ENCODE data around the gene LRRC51. TPM values are rescaled to one million over a fixed set of nuclear protein-coding genes. Genes with fewer than 3 reads are reported as not detected.

Gene LRRC51
- total RNA-seq, 1 donor from 2014 or later, result 2.4 TPM

DNA sequence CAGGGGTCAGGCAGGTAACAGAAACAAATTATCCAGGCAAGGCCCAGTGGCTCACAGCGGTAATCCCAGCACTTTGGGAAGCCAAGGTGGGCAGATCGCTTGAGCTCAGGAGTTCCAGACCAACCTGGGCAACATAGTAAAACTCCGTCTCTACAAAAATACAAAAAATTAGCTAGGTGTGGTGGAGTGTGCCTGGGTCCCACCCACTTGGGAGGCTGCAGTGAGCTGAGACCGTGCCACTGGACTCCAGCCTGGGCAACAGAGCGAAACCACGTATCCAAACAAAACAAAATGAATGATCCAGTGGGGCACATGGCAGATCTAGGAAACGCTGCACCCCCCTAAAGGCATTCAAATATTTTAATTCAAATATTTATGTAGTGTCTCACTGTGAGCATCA is 10.2 kb upstream of the LRRC51 start:
- no peak for DNase-seq

DNA sequence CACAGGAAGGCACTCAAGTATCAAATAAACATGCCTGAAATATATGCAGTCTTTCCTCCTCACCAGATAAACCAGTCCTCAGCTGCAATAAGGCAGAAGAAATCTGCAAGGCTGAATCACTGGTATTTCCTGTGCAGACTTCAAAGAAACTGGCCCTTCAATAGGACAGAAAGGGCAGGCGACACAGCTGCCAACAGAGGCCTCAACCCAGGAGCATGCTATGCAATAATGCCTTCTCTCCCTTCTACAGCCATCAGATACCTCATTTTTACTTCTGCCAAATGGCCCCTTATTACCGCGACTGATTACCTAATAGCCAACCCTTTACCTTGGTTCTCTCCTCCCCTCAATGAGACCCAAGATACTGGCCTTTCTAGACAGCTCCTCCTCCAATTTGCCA is 8.3 kb upstream of the LRRC51 start:
- no peak for DNase-seq

DNA sequence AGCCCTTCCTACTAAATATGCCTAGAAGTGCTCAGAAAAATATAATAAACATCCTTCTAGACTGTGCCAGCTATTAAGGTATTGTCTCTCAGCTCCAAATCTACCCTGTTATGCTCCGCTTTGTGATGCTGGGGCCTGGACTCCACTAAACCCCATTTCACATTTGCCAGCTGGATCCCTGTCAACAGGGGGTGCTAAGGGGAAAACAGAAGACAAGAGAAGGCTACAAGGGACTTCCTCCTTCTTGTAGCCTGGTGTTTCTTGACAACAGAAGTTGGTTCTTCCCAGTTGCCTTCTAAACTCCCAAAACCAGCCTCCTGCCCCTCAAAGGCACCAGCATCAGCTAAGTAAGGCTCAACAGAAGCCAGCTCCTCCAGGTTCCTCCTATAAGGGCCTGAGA is 5.5 kb upstream of the LRRC51 start:
- DNase-seq, result no peak

- no peak for DNase-seq
Measured at GRCh38 chr11:72075756-72076155, 4.9 kb upstream of the LRRC51 start.

- no peak for DNase-seq
Measured at GRCh38 chr11:72078477-72078876, 2.2 kb upstream of the LRRC51 start.

DNA sequence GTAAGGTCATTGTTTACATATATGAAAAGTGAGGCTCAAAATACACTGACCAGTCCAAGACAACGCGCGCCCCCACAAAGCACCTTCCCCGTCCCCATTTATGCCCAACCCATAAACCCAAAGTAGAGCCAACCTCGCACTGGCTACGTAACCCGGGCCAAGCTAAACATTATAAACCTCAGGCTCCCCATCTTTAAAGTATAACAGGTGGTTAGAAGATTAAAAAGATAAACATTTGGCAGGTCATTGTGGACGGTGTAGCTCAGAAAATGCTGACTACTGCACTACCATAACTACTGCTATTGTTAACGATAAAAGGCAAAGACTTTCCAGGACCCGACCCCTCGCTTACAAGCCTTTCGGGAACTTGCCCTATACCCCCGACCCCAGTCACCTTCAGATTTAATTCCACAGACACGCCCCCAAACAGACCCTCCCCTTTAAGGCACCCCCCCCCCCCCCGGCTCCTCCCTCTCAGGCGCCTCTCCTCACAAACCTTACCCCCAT is 778 bp upstream of the LRRC51 start:
- DNase-seq, result peak; percentile 30

DNA sequence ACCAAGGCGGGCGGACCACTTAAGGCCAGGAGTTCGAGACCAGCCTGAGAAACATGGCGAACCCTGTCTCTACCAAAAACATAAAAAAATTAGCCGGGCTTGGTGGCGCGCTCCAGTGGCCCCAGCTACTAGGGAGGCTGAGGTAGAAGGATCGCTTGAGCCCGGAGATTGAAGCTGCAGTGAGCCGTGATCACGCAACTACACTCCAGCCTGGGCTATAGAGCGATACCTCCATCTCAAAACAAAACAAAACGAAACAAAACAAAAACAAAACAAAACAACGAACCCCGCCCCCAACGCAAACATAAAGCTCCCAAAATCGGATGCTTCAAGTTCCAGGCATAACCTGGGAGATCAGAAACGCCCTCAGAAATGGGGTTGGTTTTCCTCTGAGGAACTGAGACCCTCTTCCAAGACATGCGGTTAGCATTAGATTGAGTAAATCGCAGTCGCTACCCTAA is 564 bp downstream of the LRRC51 start:
- DNase-seq, result no peak

- DNase-seq, result no peak
Measured at GRCh38 chr11:72081821-72082453, 1.3 kb downstream of the LRRC51 start.

GRCh38 chr11:72083414-72083813 is 2.8 kb downstream of the LRRC51 start:
- no peak for DNase-seq

DNA sequence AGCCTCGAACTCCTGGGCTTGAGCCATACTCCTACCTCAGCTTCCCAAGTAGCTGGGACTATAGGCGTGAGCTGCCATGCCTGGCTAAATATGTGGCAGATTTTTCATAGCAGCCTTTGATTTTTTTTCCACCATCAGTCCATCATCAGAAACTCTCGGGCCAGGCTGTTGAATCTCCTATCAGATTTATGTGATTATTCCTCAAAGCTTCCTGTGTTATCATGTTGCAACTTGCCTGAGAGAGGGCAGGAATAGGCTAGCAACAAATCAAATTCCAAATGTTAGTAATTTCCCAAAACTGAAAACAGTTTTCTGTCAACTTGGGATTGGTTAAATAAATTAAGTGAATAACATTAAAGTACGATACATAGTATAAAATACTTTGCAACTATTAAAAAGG is 3.4 kb downstream of the LRRC51 start:
- no peak for DNase-seq

DNA sequence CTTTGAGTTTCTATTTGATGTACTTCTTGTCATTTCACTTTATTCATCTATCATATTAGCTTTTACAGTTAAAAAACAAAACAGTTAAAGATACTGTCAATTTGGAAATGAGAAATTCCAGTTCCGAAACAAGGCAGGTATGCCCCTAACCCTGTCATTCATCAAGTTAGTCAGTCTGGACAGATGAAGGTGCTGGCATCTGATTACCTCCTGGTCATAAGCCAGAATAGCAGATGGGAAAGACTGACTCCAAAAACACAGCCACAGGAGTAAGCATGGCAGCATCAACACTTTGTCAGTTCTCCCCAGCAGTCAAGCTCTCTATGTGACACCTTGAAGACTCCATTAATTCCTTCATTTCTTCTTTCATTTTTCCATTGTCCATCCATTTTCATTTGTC is 4.3 kb downstream of the LRRC51 start:
- DNase-seq, result no peak

DNA sequence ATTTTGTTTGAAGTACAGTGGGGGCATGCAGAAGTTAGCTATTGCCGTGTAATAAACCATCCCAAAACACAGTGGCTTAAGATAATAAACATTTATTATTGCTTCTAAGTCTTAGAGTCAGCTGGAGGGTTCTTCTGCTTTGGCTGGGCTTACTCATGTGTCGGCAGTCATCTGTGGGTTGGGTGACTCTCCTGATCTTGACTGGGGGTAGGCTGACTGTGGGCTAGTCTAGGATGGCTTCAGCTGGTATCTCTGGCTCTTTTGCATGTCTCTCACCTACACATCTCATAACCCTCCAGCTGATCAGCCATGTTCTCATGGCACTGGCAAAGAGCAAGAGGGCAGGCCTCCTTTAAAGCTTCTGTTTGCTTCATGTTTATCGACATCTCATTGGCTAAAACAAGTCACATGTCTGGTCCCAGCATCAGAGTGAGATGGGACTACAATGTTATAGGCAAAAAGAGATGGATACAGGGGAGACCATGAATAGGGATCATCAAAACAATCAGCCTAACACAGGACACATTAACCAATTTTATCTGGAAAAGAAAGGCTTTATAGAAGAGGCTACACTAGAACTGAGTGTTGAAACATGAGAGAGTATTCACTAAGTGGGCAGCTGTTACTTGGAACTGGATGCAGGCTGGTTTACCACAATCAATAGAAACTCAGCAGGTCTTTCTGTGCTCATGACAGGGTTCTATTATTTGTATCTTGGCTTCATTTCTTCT is 5.1 kb downstream of the LRRC51 start:
- DNase-seq, result no peak

GRCh38 chr11:72088076-72088808 is 7.6 kb downstream of the LRRC51 start:
- no peak for DNase-seq

DNA sequence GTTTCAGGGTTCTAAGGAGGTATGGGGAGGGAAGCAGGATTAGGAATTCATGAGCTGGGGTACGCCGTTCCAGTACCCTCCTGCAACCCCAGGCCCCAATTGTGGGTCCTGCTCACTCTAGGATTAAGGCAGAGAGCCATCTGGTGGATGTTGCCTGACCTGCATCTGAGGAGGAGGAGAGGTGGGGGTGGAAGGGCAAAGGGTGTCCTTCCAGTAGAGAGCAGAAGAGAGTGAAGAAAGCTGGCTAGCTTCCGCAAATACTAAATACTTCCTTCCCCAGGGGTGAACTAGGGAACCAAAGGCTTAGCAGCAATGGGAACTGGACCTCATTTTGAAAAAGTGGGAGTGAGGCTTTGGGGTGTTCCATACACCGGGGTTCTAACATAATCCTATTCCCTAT is 10.6 kb downstream of the LRRC51 start:
- peak; percentile 33 for DNase-seq

- no peak for DNase-seq
Measured at GRCh38 chr11:72098741-72099140, 18.1 kb downstream of the LRRC51 start.

DNA sequence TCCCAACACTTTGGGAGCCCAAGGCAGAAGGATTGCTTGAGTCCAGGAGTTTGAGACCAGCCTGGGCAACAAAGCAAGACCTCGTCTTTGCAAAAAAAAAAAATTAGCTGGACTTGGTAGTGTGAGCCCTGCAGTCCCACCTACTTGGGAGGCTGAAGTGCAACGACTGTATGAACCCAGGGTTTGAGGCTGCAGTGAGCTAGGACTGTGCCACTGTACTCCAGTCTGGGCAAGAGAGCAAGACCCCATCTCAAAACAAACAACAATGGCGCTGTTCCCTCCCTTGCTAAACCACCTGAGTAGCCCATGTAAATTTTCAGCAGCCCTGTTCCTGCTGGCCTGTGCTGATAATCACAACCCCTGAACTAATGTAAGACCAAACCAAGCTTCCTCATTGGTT is 19.4 kb downstream of the LRRC51 start:
- no peak for DNase-seq

- no peak for DNase-seq
Measured at GRCh38 chr11:72100462-72100861, 19.8 kb downstream of the LRRC51 start.

GRCh38 chr11:72102162-72102561 is 21.5 kb downstream of the LRRC51 start:
- no peak for DNase-seq

DNA sequence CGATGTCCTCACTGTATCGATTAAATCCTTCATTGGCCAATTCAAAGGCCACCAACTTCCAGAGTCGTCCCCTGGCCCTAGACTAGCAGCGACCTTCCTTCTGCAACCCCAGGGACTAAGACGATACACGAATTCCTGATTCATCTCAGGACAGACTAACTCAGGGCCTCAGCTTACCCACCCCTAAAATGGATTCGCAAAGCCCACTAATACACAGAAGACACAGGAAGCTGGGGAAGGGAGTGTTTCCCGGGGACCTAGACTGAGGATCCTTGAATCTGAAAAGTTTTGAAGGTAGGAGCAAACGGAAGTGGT is 21.9 kb downstream of the LRRC51 start:
- no peak for DNase-seq

DNA sequence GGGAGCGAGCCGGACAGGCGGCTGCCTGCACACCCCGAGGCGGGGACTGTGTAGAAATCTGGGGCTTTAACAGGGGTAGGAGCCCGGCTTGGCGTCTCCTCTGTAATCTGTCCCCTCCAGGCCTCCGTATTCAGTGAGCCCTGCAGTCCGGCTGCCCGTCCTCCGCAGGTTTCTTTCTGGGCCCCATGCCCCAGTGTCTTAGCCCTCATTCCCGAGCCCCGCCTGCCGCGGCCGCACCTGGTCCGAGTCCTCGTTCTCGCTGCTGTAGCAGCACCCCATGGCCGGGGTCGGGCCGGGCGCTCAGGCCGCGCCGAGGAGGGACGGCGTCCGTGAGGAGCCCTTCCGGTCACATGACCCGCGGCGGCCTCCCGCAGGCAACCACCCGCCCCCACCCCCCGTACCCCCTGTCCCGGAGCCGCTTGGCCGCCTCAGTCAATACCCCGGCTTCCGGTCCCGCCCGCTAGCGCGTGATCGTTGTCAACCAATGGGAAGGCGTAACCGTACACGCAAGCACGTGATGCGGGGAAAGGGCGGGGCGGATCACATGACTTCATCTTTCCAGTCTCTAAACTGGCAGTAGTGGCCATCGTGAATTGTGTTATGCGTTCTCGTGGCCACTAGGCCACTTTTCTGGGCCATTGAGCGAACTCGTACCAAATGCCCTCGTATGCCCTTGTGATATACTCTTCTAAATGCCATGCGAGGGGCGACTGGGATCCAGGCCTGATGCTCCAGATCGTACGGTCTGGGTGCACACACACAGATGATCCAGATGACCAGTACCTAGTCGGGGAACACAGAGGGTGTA is 22.5 kb downstream of the LRRC51 start, which contains the start of gene LAMTOR1:
Gene LAMTOR1 (minus strand): TSS at position 352 of the 808 bp plus-strand sequence. CDS start 73 bp downstream, at position 279.
- DNase-seq, result peak; percentile 99

DNA sequence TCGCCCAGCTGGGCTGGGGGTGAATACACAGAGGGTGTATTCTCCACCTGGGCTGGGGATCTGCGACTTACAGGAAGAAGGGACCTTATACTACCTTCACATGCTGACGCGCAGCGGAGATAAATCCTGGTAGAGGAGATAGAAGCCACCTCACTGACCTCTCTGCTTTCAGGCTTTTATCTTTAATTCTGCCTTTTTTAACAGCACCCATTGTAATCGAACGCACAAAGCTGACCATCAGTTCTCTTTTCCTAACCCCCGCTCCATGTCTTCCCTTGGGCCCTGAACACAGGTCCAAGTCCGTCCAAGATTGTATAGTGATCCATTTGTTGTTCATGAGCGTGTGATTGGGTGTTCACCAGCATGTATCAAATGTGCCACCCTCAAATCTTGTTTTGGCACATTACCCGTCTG is 23.1 kb downstream of the LRRC51 start:
- DNase-seq, result no peak

DNA sequence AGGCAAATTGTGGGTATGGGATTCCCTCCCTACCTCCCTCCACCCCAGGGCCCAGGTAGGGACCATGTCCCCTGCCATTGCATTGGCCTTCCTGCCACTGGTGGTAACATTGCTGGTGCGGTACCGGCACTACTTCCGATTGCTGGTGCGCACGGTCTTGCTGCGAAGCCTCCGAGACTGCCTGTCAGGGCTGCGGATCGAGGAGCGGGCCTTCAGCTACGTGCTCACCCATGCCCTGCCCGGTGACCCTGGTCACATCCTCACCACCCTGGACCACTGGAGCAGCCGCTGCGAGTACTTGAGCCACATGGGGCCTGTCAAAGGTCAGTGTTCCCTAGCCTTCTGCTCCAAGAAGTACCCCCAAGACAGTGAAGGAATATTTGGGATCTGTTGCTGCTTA is 25.2 kb downstream of the LRRC51 start, which contains the start of gene TOMT:
Gene TOMT (plus strand): TSS at position 37 of the 400 bp plus-strand sequence. CDS start 28 bp downstream, at position 65.
- no peak for DNase-seq
